CD14-positive monocyte (primary cell): ENCODE data around the gene GPRC5C. TPM values are rescaled to one million over a fixed set of nuclear protein-coding genes. Genes with fewer than 3 reads are reported as not detected.
A peak's percentile ranks its signal among the peaks of the same experiment; 100 is the strongest.

Experiments used
- DNase-seq, 3 donors: peaks; one replicate each; pipeline ENCODE4 v3.0.0-alpha.2; 2011 to 2022
- H2AFZ ChIP-seq: 2 replicates; pipeline ENCODE4 v1.6.0; 2012; ENCODE audit warnings: mild to moderate bottlenecking, low read depth, low read length, inconsistent platforms; ENCODE audit not compliant: insufficient read depth, poor library complexity, severe bottlenecking
- H3K27ac ChIP-seq, 2 donors: 1 replicate in 1 of 2; 2 replicates in 1 of 2; pipeline ENCODE4 v1.5.1; 2012 to 2013; ENCODE audit warnings: low read length in 2 of 2, control low read depth in 1 of 2, inconsistent platforms in 1 of 2, low read depth in 1 of 2, mild to moderate bottlenecking in 1 of 2
- H3K27me3 ChIP-seq, 2 donors: one replicate each; pipeline versions ENCODE4 v1.6.0 to v1.6.1; 2011 to 2013; ENCODE audit warnings: low read length in 2 of 2; ENCODE audit not compliant: control insufficient read depth in 2 of 2, insufficient read depth in 2 of 2
- H3K36me3 ChIP-seq, 2 donors: replicated peaks in 1 of 2; 1 replicate in 1 of 2; 2 replicates in 1 of 2; pipeline versions ENCODE4 v1.5.1 to v1.6.1; 2012 to 2013; ENCODE audit warnings: low read length in 2 of 2, control low read depth in 1 of 2, inconsistent platforms in 1 of 2, mild to moderate bottlenecking in 1 of 2; ENCODE audit not compliant: insufficient read depth in 2 of 2, control insufficient read depth in 1 of 2
- H3K4me1 ChIP-seq, 2 donors: 1 replicate in 1 of 2; 2 replicates in 1 of 2; pipeline versions ENCODE4 v1.5.1 to v1.6.1; 2012 to 2013; ENCODE audit warnings: low read length in 2 of 2, control low read depth in 1 of 2, inconsistent platforms in 1 of 2, mild to moderate bottlenecking in 1 of 2, moderate library complexity in 1 of 2; ENCODE audit not compliant: insufficient read depth in 2 of 2, control insufficient read depth in 1 of 2
- H3K4me2 ChIP-seq: replicated peaks from 2 replicates; pipeline ENCODE3; 2012; ENCODE audit warnings: low read length, moderate library complexity, mild to moderate bottlenecking; ENCODE audit not compliant: poor library complexity, severe bottlenecking; ENCODE audit errors: extremely low read depth
- H3K4me3 ChIP-seq, 3 experiments: fragments of 200-600 bp in 1 of 3; sonication (generic) in 1 of 3; replicated peaks in 1 of 3; 1 replicate in 2 of 3; 2 replicates in 1 of 3; pipeline ENCODE4 v1.5.1; 2011 to 2013; ENCODE audit warnings: low read length in 3 of 3, mild to moderate bottlenecking in 3 of 3, control low read depth in 2 of 3, low read depth in 2 of 3, inconsistent platforms in 1 of 3, moderate library complexity in 1 of 3
- H3K79me2 ChIP-seq: 2 replicates; pipeline ENCODE4 v1.6.0; 2012; ENCODE audit warnings: mild to moderate bottlenecking, control low read depth, inconsistent platforms, low read length, moderate library complexity; ENCODE audit not compliant: insufficient read depth
- H3K9ac ChIP-seq: 2 replicates; pipeline ENCODE4 v1.6.0; 2017; ENCODE audit warnings: low read length, mild to moderate bottlenecking; ENCODE audit not compliant: insufficient read depth, poor library complexity, severe bottlenecking
- H3K9me3 ChIP-seq, 2 donors: replicated peaks in 1 of 2; 1 replicate in 1 of 2; 2 replicates in 1 of 2; pipeline versions ENCODE4 v1.5.1 to v1.6.1; 2012 to 2013; ENCODE audit warnings: low read length in 2 of 2, control low read depth in 1 of 2; ENCODE audit not compliant: control insufficient read depth in 1 of 2, insufficient read depth in 1 of 2
- H4K20me1 ChIP-seq: 2 replicates; pipeline ENCODE4 v1.6.0; 2012; ENCODE audit warnings: mild to moderate bottlenecking, low read length, control low read depth, moderate library complexity; ENCODE audit not compliant: insufficient read depth
- H3K27ac Mint-ChIP-seq, 7 donors: one replicate each; pipeline ENCODE4 v1.8.0; 2020; ENCODE audit warnings: mild to moderate bottlenecking in 7 of 7, mixed read lengths in 7 of 7, moderate library complexity in 6 of 7, inconsistent platforms in 2 of 7
- H3K27me3 Mint-ChIP-seq, 3 donors: one replicate each; pipeline ENCODE4 v1.8.0; 2021 to 2022; ENCODE audit warnings: low read depth in 3 of 3, mild to moderate bottlenecking in 3 of 3, mixed read lengths in 3 of 3, moderate library complexity in 3 of 3, inconsistent platforms in 1 of 3
- H3K36me3 Mint-ChIP-seq, 2 donors: one replicate each; pipeline ENCODE4 v1.8.0; 2020; ENCODE audit warnings: mixed read lengths in 2 of 2, inconsistent platforms in 1 of 2, mild to moderate bottlenecking in 1 of 2
- H3K4me1 Mint-ChIP-seq: one replicate; pipeline ENCODE4 v1.8.0; 2020; ENCODE audit warnings: mild to moderate bottlenecking, mixed read lengths
- H3K4me3 Mint-ChIP-seq, 2 donors: one replicate each; pipeline ENCODE4 v1.8.0; 2020; ENCODE audit warnings: mild to moderate bottlenecking in 2 of 2, mixed read lengths in 2 of 2, moderate library complexity in 1 of 2
- H3K9me3 Mint-ChIP-seq, 7 donors: one replicate each; pipeline ENCODE4 v1.8.0; 2020 to 2022; ENCODE audit warnings: mixed read lengths in 7 of 7, mild to moderate bottlenecking in 6 of 7, moderate library complexity in 6 of 7, inconsistent platforms in 2 of 7
- CTCF ChIP-seq: fragments of 200-600 bp; IDR thresholded peaks from one replicate; pipeline ENCODE4 v1.8.0; 2022; ENCODE audit warnings: antibody characterized with exemption, mild to moderate bottlenecking
- WGBS: methylation state at CpG from one replicate; pipeline ENCODE4 v1.1.5; 2013; ENCODE audit warnings: missing lambda C conversion rate; ENCODE audit not compliant: insufficient coverage; 5-methylcytosine and 5-hydroxymethylcytosine counted together
- intact Hi-C, 2 donors: fragments of 100-400 bp; cut with micrococcal nuclease; formaldehyde crosslinking; loops; one replicate each; pipeline versions ENCODE4 v1.15.0 to v1.15.1; 2023
- polyA plus RNA-seq, 3 donors: library from polyadenylated mRNA; depleted of rRNA in 1 of 3; unstranded in 2 of 3; stranded (reverse) in 1 of 3; fragments of 300-500 nt in 2 of 3; fragments of >200 nt in 1 of 3; fragmentation: Illumina TruSeq in 2 of 3; gene quantifications; 1 replicate in 2 of 3; 2 replicates in 1 of 3; pipeline ENCODE4 v1.2.3, GENCODE V29; 2012 to 2021

The GPRC5C gene
- polyA plus RNA-seq, 3 donors: 0.47 to 3.3 (median 1.9) TPM

- H3K4me1 ChIP-seq: peaks cover 26 to 41% of the 10 kb centered on the region in 2 donors
- WGBS: 94% methylated on average over 2 of the region's 3 CpGs
- peak overlapping the region in 1 of 7 donors; percentile 63 for H3K27ac Mint-ChIP-seq
Observed at GRCh38 chr17:74471341-74471740, 39.5 kb downstream of the GPRC5C start.

GRCh38 chr17:74472890-74473289 is 41.0 kb downstream of the GPRC5C start:
- H3K27me3 Mint-ChIP-seq: peaks cover 0 to 2% (median 0%) of the 10 kb centered on the region in 3 donors
- H4K20me1 ChIP-seq: peaks cover 99% of the 10 kb centered on the region
- no peak overlapping the region for H2AFZ ChIP-seq
- H3K9me3 ChIP-seq: peaks cover 10 to 11% of the 10 kb centered on the region in 2 donors
- no peak for DNase-seq
- TF ChIP-seq CTCF: no peak
- intact Hi-C loops: no loop called here
- peaks cover 77 to 85% of the 10 kb centered on the region in 2 donors for H3K36me3 Mint-ChIP-seq
- H3K27ac Mint-ChIP-seq: peak overlapping the region in 1 of 7 donors; percentile 42
- no peak overlapping the region for H3K4me2 ChIP-seq
- no peaks in the 10 kb centered on the region for H3K27me3 ChIP-seq
- peaks cover 70 to 83% of the 10 kb centered on the region in 2 donors for H3K36me3 ChIP-seq
- no peak overlapping the region for H3K9ac ChIP-seq
- H3K4me1 ChIP-seq: peaks cover 41 to 51% of the 10 kb centered on the region in 2 donors
- no peak overlapping the region for H3K4me3 ChIP-seq
- H3K4me1 Mint-ChIP-seq: peaks cover 44% of the 10 kb centered on the region
- H3K79me2 ChIP-seq: peaks cover 81% of the 10 kb centered on the region
- peaks cover 11 to 21% (median 13%) of the 10 kb centered on the region in 7 donors for H3K9me3 Mint-ChIP-seq
- 100% methylated on average over 3 of the region's 4 CpGs for WGBS
- H3K27ac ChIP-seq: no peak overlapping the region
- no peak overlapping the region for H3K4me3 Mint-ChIP-seq

More at GRCh38 chr17:74471341-74471740, 39.5 kb downstream of the GPRC5C start:
- Mint-ChIP-seq H3K36me3 (peaks cover 69 to 71% of the 10 kb centered on the region in 2 donors), H3K27me3 (no peaks in the 10 kb centered on the region), H3K4me3 (no peak overlapping the region), H3K4me1 (peaks cover 35% of the 10 kb centered on the region), H3K9me3 (peaks cover 11 to 21% (median 13%) of the 10 kb centered on the region in 7 donors)
- H3K79me2 ChIP-seq: peaks cover 91% of the 10 kb centered on the region
- H3K27me3 ChIP-seq: no peaks in the 10 kb centered on the region
- H3K4me2 ChIP-seq: no peak overlapping the region
- no peak overlapping the region for H3K9ac ChIP-seq
- H3K27ac ChIP-seq: no peak overlapping the region
- H3K9me3 ChIP-seq: peaks cover 10 to 11% of the 10 kb centered on the region in 2 donors
- H4K20me1 ChIP-seq: peaks cover 84% of the 10 kb centered on the region
- no peak overlapping the region for H3K4me3 ChIP-seq
- DNase-seq: no peak
- intact Hi-C loops: no loop called here
- no peak for TF ChIP-seq CTCF
- H2AFZ ChIP-seq: no peak overlapping the region
- peaks cover 57 to 69% of the 10 kb centered on the region in 2 donors for H3K36me3 ChIP-seq
